AG04450 (cell line): ENCODE results near the gene LMNTD2. TPM values are rescaled to one million over a fixed set of nuclear protein-coding genes. Genes with fewer than 3 reads are reported as not detected.
A peak's percentile ranks its signal among the peaks of the same experiment; 100 is the strongest.

ENCODE experiments used
- CTCF ChIA-PET: fragments of 300-600, 350-600 bp; formaldehyde crosslinking; extraction: SDS; loops from one replicate; lab custom pipeline; 2022; ENCODE audit warnings: antibody characterized with exemption, inconsistent platforms; lab: Charles Lee
- POLR2A ChIA-PET: fragments of 350-600 bp; formaldehyde crosslinking; extraction: SDS; loops from one replicate; lab custom pipeline; 2021; ENCODE audit warnings: antibody characterized with exemption, inconsistent platforms; lab: Yijun Ruan, JAX
- DNase-seq: peaks from one replicate; pipeline ENCODE4 v3.0.0-alpha.2; 2011; ENCODE audit warnings: low read depth, low spot score
- H3K27ac ChIP-seq: one replicate; pipeline ENCODE4 v1.5.1; 2012; ENCODE audit warnings: low read depth, low read length, control low read depth
- H3K27me3 ChIP-seq: one replicate; pipeline ENCODE4 v1.6.0; 2012; ENCODE audit warnings: low read length; ENCODE audit not compliant: control insufficient read depth, insufficient read depth
- H3K4me3 ChIP-seq: 2 replicates; pipeline ENCODE4 v1.5.1; 2011; ENCODE audit warnings: mild to moderate bottlenecking, low read depth, low read length, control low read depth
- H3K9me3 ChIP-seq: 2 replicates; pipeline ENCODE4 v1.5.1; 2012; ENCODE audit warnings: low read length; ENCODE audit not compliant: control insufficient read depth, insufficient read depth
- polyA plus RNA-seq: library from polyadenylated mRNA; depleted of rRNA; stranded (reverse); fragments of >200 nt; gene quantifications from 2 replicates; pipeline ENCODE4 v1.2.3, GENCODE V29; 2011
- TF ChIP-seq, protein P1 (sequence below): IDR thresholded peaks from 2 replicates; pipeline ENCODE4 v1.5.1; 2011; ENCODE audit warnings: low read depth, low read length, control low read depth, inconsistent platforms

The LMNTD2 gene
- polyA plus RNA-seq, 1 experiment = 0.32 TPM

GRCh38 chr11:537622-538430 lies 22.7 kb downstream of the LMNTD2 start:
- peak overlapping the region; percentile 21 for H3K27ac ChIP-seq
- TF ChIP-seq, protein P1, sequence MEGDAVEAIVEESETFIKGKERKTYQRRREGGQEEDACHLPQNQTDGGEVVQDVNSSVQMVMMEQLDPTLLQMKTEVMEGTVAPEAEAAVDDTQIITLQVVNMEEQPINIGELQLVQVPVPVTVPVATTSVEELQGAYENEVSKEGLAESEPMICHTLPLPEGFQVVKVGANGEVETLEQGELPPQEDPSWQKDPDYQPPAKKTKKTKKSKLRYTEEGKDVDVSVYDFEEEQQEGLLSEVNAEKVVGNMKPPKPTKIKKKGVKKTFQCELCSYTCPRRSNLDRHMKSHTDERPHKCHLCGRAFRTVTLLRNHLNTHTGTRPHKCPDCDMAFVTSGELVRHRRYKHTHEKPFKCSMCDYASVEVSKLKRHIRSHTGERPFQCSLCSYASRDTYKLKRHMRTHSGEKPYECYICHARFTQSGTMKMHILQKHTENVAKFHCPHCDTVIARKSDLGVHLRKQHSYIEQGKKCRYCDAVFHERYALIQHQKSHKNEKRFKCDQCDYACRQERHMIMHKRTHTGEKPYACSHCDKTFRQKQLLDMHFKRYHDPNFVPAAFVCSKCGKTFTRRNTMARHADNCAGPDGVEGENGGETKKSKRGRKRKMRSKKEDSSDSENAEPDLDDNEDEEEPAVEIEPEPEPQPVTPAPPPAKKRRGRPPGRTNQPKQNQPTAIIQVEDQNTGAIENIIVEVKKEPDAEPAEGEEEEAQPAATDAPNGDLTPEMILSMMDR = no peak
- no peaks in the 10 kb centered on the region; the same call in 1 of the 2 replicates for H3K9me3 ChIP-seq
- ChIA-PET CTCF (no interaction called here), POLR2A (interaction anchor here (0.5 to 0.7 kb wide), 2 partner anchors 169 to 216 kb away, joined by 3 read pairs; no protein-coding TSS in a partner anchor)
- DNase-seq = no peak
- no peaks in the 10 kb centered on the region for H3K27me3 ChIP-seq
- H3K4me3 ChIP-seq = peak overlapping the region; percentile 61

- ChIA-PET CTCF (no interaction called here), POLR2A (interaction anchor here (0.7 kb wide), 1 partner anchor 169 kb away, joined by 3 read pairs; no protein-coding TSS in a partner anchor)
- TF ChIP-seq, protein P1 = no peak
- Histone ChIP-seq H3K9me3 (no peaks in the 10 kb centered on the region; the same call in 1 of the 2 replicates), H3K27me3 (no peaks in the 10 kb centered on the region), H3K27ac (peak within 1 kb of the TSS; percentile 21), H3K4me3 (peak within 1 kb of the TSS; percentile 61)
- peak; percentile 59 for DNase-seq
Measured at GRCh38 chr11:536841-537621, 23.5 kb downstream of the LMNTD2 start, which contains the start of gene LRRC56. Gene LRRC56, plus strand, starts transcription at chr11:537527. Its CDS starts 3,158 bp downstream, at chr11:540685.

DNA sequence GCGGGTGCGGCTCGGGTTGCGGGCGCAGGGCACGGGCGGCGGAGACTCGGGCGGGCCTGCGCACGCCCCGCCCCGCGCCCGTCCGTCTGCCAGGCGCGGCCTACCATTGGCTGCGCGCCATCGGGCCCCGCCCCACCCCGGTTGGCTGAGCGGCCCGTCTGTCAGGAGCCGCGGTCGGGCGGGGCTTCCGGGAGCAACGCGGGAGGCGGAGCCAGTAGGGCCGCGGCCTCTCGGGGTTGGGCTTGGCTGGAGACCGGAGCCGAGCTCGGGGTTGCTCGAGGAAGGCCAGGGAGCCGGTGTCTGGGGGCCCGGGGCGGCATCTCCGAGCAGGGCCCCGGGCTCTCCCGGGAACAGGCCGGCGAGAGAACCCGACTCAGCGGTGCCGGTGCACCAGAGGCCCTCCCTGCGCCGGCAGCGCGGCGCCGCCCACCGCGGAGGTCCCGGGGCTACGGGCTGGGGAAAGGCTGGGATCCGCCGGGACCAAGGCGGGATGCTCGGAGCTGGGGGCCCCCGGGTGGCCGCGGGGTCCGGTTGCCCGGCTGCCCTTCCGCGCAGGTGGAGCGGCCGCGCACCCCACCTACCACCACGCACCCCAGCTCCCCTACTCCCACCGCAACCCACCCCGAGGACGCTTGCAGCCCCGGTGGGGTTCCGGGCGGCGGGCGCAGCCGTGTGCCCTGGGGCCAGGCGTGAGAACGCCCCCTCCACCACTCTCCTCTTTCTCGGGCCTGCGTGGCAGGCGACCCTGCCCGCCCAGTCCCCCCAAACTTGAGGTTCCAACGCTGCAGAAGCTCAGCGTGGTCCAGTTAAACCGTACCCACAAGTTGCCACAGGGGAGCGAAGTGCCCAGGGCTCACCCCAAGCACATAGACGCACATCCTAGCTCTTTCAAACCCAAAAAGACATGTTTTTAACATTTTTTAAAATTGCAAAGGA lies 24.8 kb downstream of the LMNTD2 start, which contains the start of gene HRAS:
Gene HRAS, minus strand, starts transcription at position 58 of the 936 bp plus-strand sequence.
- peak; percentile 78 for DNase-seq
- Histone ChIP-seq H3K9me3 (no peaks in the 10 kb centered on the region; the same call in 1 of the 2 replicates), H3K27ac (no peak within 1 kb of the TSS), H3K4me3 (peak within 1 kb of the TSS; percentile 73), H3K27me3 (no peaks in the 10 kb centered on the region)
- TF ChIP-seq, protein P1 = no peak
- CTCF ChIA-PET = interaction anchor here (0.7 kb wide), 1 partner anchor 21 kb away, joined by 3 read pairs; no protein-coding TSS in a partner anchor
- POLR2A ChIA-PET = interaction anchor here (0.6 to 1.9 kb wide), 4 partner anchors 40 to 328 kb away, joined by 3 to 13 read pairs (median 4); partner anchors contain the start of genes BET1L, PHRF1 and RIC8A

- CTCF ChIA-PET = interaction anchor here (0.9 to 1.0 kb wide), 2 partner anchors 16 to 87 kb away, joined by 3 to 4 read pairs; no protein-coding TSS in a partner anchor
- no peaks in the 10 kb centered on the region; the same call in 1 of the 2 replicates for H3K9me3 ChIP-seq
- H3K27ac ChIP-seq = no peak overlapping the region
Measured at GRCh38 chr11:535210-535518, 25.4 kb downstream of the LMNTD2 start.

More at GRCh38 chr11:535210-535518, 25.4 kb downstream of the LMNTD2 start:
- TF ChIP-seq, protein P1 = no peak
- DNase-seq = no peak
- peak overlapping the region; percentile 73 for H3K4me3 ChIP-seq
- POLR2A ChIA-PET = interaction anchor here (1.0 to 1.9 kb wide), 2 partner anchors 41 to 328 kb away, joined by 3 to 13 read pairs; partner anchors contain the start of genes BET1L, PHRF1 and RIC8A
- H3K27me3 ChIP-seq = no peaks in the 10 kb centered on the region
